ACC112 (cell line): ENCODE data around the gene RGS14.

ENCODE experiments used
- H2AFZ ChIP-seq: fragments of 200-600 bp; sonication (generic); one replicate; pipeline ENCODE4 v1.6.0; 2017; ENCODE audit warnings: antibody characterized with exemption, low read length; ENCODE audit not compliant: unreplicated experiment
- H3K27ac ChIP-seq: fragments of 200-600 bp; sonication (generic); 2 replicates; pipeline ENCODE4 v1.5.1; 2014; ENCODE audit warnings: low read depth, mild to moderate bottlenecking, antibody characterized with exemption, low read length, moderate library complexity
- H3K27me3 ChIP-seq: fragments of 200-600 bp; sonication (generic); 2 replicates; pipeline ENCODE4 v1.6.1; 2014; ENCODE audit warnings: mild to moderate bottlenecking, antibody characterized with exemption, low read length, moderate library complexity, mixed read lengths; ENCODE audit not compliant: insufficient read depth
- H3K36me3 ChIP-seq: fragments of 200-600 bp; sonication (generic); 2 replicates; pipeline ENCODE4 v1.6.1; 2016; ENCODE audit warnings: mild to moderate bottlenecking, antibody characterized with exemption, low read length, moderate library complexity, mixed read lengths; ENCODE audit not compliant: insufficient read depth
- H3K4me1 ChIP-seq: fragments of 200-600 bp; sonication (generic); one replicate; pipeline ENCODE4 v1.6.1; 2016; ENCODE audit warnings: low read length, mixed read lengths; ENCODE audit not compliant: insufficient read depth, unreplicated experiment, control insufficient read depth
- H3K4me3 ChIP-seq: fragments of 200-600 bp; sonication (generic); 2 replicates; pipeline ENCODE4 v1.5.1; 2014; ENCODE audit warnings: mild to moderate bottlenecking, low read depth, low read length
- H3K79me2 ChIP-seq: fragments of 200-600 bp; sonication (generic); one replicate; pipeline ENCODE4 v1.6.0; 2016; ENCODE audit warnings: low read length; ENCODE audit not compliant: control insufficient read depth, unreplicated experiment, insufficient read depth

Gene RGS14

GRCh38 chr5:177357459-177358351, at the start of gene RGS14:
Gene RGS14 (plus strand): TSS chr5:177357924. CDS start chr5:177358025, 101 bp downstream.
- Histone ChIP-seq H3K27me3 (no peaks in the 10 kb centered on the region), H3K36me3 (no peaks in the 10 kb centered on the region), H3K4me1 (no peaks in the 10 kb centered on the region), H3K4me3 (no peak within 1 kb of the TSS), H3K27ac (no peak within 1 kb of the TSS), H3K79me2 (no peaks in the 10 kb centered on the region), H2AFZ (no peak within 1 kb of the TSS)

GRCh38 chr5:177308740-177309139, 49.0 kb upstream of the RGS14 start:
- Histone ChIP-seq H3K4me3 (no peak overlapping the region), H3K79me2 (peaks cover 41% of the 10 kb centered on the region), H3K27me3 (no peaks in the 10 kb centered on the region), H3K36me3 (no peaks in the 10 kb centered on the region), H3K27ac (no peak overlapping the region), H3K4me1 (peaks cover 36% of the 10 kb centered on the region), H2AFZ (no peak overlapping the region)

- H3K27me3 ChIP-seq: no peaks in the 10 kb centered on the region
- peaks cover 36% of the 10 kb centered on the region for H3K4me1 ChIP-seq
- peaks cover 34% of the 10 kb centered on the region for H3K79me2 ChIP-seq
- H2AFZ ChIP-seq: no peak overlapping the region
- H3K4me3 ChIP-seq: no peak overlapping the region
- no peaks in the 10 kb centered on the region for H3K36me3 ChIP-seq
- no peak overlapping the region for H3K27ac ChIP-seq
These were observed 48.2 kb upstream of the RGS14 start for GRCh38 chr5:177309351-177310191.

- H3K27me3 ChIP-seq: no peaks in the 10 kb centered on the region
- H2AFZ ChIP-seq: no peak overlapping the region
- H3K27ac ChIP-seq: no peak overlapping the region
- H3K4me1 ChIP-seq: peaks cover 28% of the 10 kb centered on the region
- H3K36me3 ChIP-seq: no peaks in the 10 kb centered on the region
- H3K79me2 ChIP-seq: peaks cover 26% of the 10 kb centered on the region
- peak overlapping the region; percentile 78 for H3K4me3 ChIP-seq
These were observed 47.4 kb upstream of the RGS14 start for GRCh38 chr5:177310332-177310731.

- H2AFZ ChIP-seq: no peak overlapping the region
- H3K4me3 ChIP-seq: peak overlapping the region; percentile 78
- H3K4me1 ChIP-seq: peaks cover 23% of the 10 kb centered on the region
- H3K27ac ChIP-seq: no peak overlapping the region
- no peaks in the 10 kb centered on the region for H3K27me3 ChIP-seq
- H3K79me2 ChIP-seq: peaks cover 21% of the 10 kb centered on the region
- H3K36me3 ChIP-seq: no peaks in the 10 kb centered on the region
These were observed 46.9 kb upstream of the RGS14 start for GRCh38 chr5:177310757-177311391.

- H2AFZ ChIP-seq: peak overlapping the region; percentile 63
- no peaks in the 10 kb centered on the region for H3K27me3 ChIP-seq
- peaks cover 18% of the 10 kb centered on the region for H3K79me2 ChIP-seq
- peak overlapping the region; percentile 78 for H3K4me3 ChIP-seq
- no peaks in the 10 kb centered on the region for H3K36me3 ChIP-seq
- peaks cover 20% of the 10 kb centered on the region for H3K4me1 ChIP-seq
- H3K27ac ChIP-seq: peak overlapping the region; percentile 8; the same call in 1 of the 2 replicates
These were observed 46.4 kb upstream of the RGS14 start for GRCh38 chr5:177311392-177311722.

- H2AFZ ChIP-seq: peak within 1 kb of the TSS; percentile 63
- peaks cover 16% of the 10 kb centered on the region for H3K4me1 ChIP-seq
- H3K36me3 ChIP-seq: no peaks in the 10 kb centered on the region
These were observed 45.7 kb upstream of the RGS14 start, which contains the start of gene MXD3 for GRCh38 chr5:177311723-177312648. Gene MXD3 (minus strand): TSS chr5:177311898. CDS start chr5:177311830, 68 bp downstream.

GRCh38 chr5:177312649-177313181, 45.0 kb upstream of the RGS14 start:
- Histone ChIP-seq H2AFZ (peak overlapping the region; percentile 62), H3K36me3 (no peaks in the 10 kb centered on the region), H3K27ac (peak overlapping the region; percentile 28; the same call in 1 of the 2 replicates), H3K79me2 (peaks cover 18% of the 10 kb centered on the region), H3K4me1 (peaks cover 10% of the 10 kb centered on the region), H3K27me3 (no peaks in the 10 kb centered on the region), H3K4me3 (peak overlapping the region; percentile 78)

More at GRCh38 chr5:177311723-177312648, 45.7 kb upstream of the RGS14 start, which contains the start of gene MXD3:
- Histone ChIP-seq H3K27me3 (no peaks in the 10 kb centered on the region), H3K79me2 (peaks cover 18% of the 10 kb centered on the region), H3K4me3 (peak within 1 kb of the TSS; percentile 78), H3K27ac (peak within 1 kb of the TSS; percentile 61)

- Histone ChIP-seq H3K79me2 (peaks cover 18% of the 10 kb centered on the region), H3K36me3 (no peaks in the 10 kb centered on the region), H3K27ac (no peak overlapping the region), H3K27me3 (no peaks in the 10 kb centered on the region), H3K4me3 (no peak overlapping the region), H2AFZ (no peak overlapping the region), H3K4me1 (peaks cover 10% of the 10 kb centered on the region)
These were observed 44.0 kb upstream of the RGS14 start for GRCh38 chr5:177313561-177314259.
